ENCODE measurements around the gene PABPC1L. TPM values are rescaled to one million over a fixed set of nuclear protein-coding genes. Genes with fewer than 3 reads are reported as not detected.

PABPC1L gene
- total and polyA plus RNA-seq, 2 donors (not counting 1 experiment from before 2014, with no cell fraction given) = 105 to 295 TPM

- H3K27me3 ChIP-seq (replicated peaks in 1 of 4; ENCODE audit: control extremely low read depth in 1 of 4, control insufficient read depth in 3 of 4, insufficient read depth in 4 of 4, low read length in 3 of 4) = no peaks in the 10 kb centered on the region
- intact Hi-C loops (cut with micrococcal nuclease) = no loop called here
- no peak overlapping the region for H3K4me3 Mint-ChIP-seq
- H3K27me3 Mint-ChIP-seq = no peaks in the 10 kb centered on the region
- no peaks in the 10 kb centered on the region for H3K9me3 Mint-ChIP-seq (ENCODE audit: insufficient read depth)
- no peak overlapping the region for H3K27ac ChIP-seq (ENCODE audit: low read length in 2 of 2)
- ChIA-PET POLR2A (interaction anchor here (1.1 kb wide), 1 partner anchor 12 kb away, joined by 3 read pairs; the partner anchor contains the start of gene YWHAB), CTCF (no interaction called here)
- H3K4me1 ChIP-seq (ENCODE audit: control insufficient read depth in 2 of 2, insufficient read depth in 2 of 2, low read length in 2 of 2) = peaks cover 40 to 47% of the 10 kb centered on the region in 2 donors
- peaks cover 99% of the 10 kb centered on the region for H4K20me1 ChIP-seq (ENCODE audit: control insufficient read depth, insufficient read depth, low read length, poor library complexity, severe bottlenecking)
- peak overlapping the region; percentile 48 for H3K4me2 ChIP-seq (replicated peaks; ENCODE audit: low read depth, low read length, poor library complexity, severe bottlenecking)
- peaks cover 65% of the 10 kb centered on the region for H3K4me1 Mint-ChIP-seq
- WGBS (ENCODE audit: insufficient coverage) = no CpG with 5 or more reads among the region's 1 CpG
- no peaks in the 10 kb centered on the region for H3K9me3 ChIP-seq (ENCODE audit: control extremely low read depth in 1 of 3, control insufficient read depth in 2 of 3, insufficient read depth in 1 of 3, low read length in 2 of 3)
- no peak overlapping the region for H3K9ac ChIP-seq (ENCODE audit: low read length)
- TF ChIP-seq CTCF (IDR thresholded peaks at IDR 0.05) (no peak), EZH2 (IDR thresholded peaks at IDR 0.05; ENCODE audit: borderline replicate concordance, insufficient read depth, low read depth, low read length, poor library complexity, severe bottlenecking) (no peak)
- DNase-seq = no peak
- ATAC-seq (ENCODE audit: low read depth) = no peak
- peaks cover 100% of the 10 kb centered on the region for H3K79me2 ChIP-seq (ENCODE audit: control insufficient read depth, insufficient read depth, low read length)
- no peak overlapping the region for H2AFZ ChIP-seq (ENCODE audit: insufficient read depth, low read depth, low read length, poor library complexity, severe bottlenecking)
- H3K36me3 ChIP-seq (replicated peaks in 1 of 2; ENCODE audit: control extremely low read depth in 1 of 2, control insufficient read depth in 1 of 2, extremely low read depth in 1 of 2, insufficient read depth in 2 of 2, low read length in 1 of 2) = peaks cover 1 to 29% of the 10 kb centered on the region in 2 experiments
- no peak overlapping the region for H3K4me3 ChIP-seq (ENCODE audit: control extremely low read depth in 1 of 5, extremely low read depth in 1 of 5, insufficient read depth in 1 of 5, low read depth in 2 of 5, low read length in 4 of 5)
- peak overlapping the region; percentile 12 for H3K27ac Mint-ChIP-seq
Measured at GRCh38 chr20:44897133-44897532, 12.7 kb upstream of the PABPC1L start.

GRCh38 chr20:44900231-44900854, 9.5 kb upstream of the PABPC1L start:
- H3K27ac Mint-ChIP-seq = peak overlapping the region; percentile 54
- Histone ChIP-seq H3K4me1 (ENCODE audit: control insufficient read depth in 2 of 2, insufficient read depth in 2 of 2, low read length in 2 of 2) (peaks cover 32 to 37% of the 10 kb centered on the region in 2 donors), H3K4me3 (ENCODE audit: control extremely low read depth in 1 of 5, extremely low read depth in 1 of 5, insufficient read depth in 1 of 5, low read depth in 2 of 5, low read length in 4 of 5) (no peak overlapping the region), H3K27me3 (replicated peaks in 1 of 4; ENCODE audit: control extremely low read depth in 1 of 4, control insufficient read depth in 3 of 4, insufficient read depth in 4 of 4, low read length in 3 of 4) (no peaks in the 10 kb centered on the region), H4K20me1 (ENCODE audit: control insufficient read depth, insufficient read depth, low read length, poor library complexity, severe bottlenecking) (peaks cover 99% of the 10 kb centered on the region), H3K27ac (ENCODE audit: low read length in 2 of 2) (no peak overlapping the region), H3K9ac (ENCODE audit: low read length) (no peak overlapping the region), H3K79me2 (ENCODE audit: control insufficient read depth, insufficient read depth, low read length) (peaks cover 74% of the 10 kb centered on the region), H2AFZ (ENCODE audit: insufficient read depth, low read depth, low read length, poor library complexity, severe bottlenecking) (no peak overlapping the region), H3K36me3 (replicated peaks in 1 of 2; ENCODE audit: control extremely low read depth in 1 of 2, control insufficient read depth in 1 of 2, extremely low read depth in 1 of 2, insufficient read depth in 2 of 2, low read length in 1 of 2) (peaks cover 5 to 53% of the 10 kb centered on the region in 2 experiments), H3K9me3 (ENCODE audit: control extremely low read depth in 1 of 3, control insufficient read depth in 2 of 3, insufficient read depth in 1 of 3, low read length in 2 of 3) (no peaks in the 10 kb centered on the region), H3K4me2 (replicated peaks; ENCODE audit: low read depth, low read length, poor library complexity, severe bottlenecking) (no peak overlapping the region)
- CTCF ChIA-PET = no interaction called here
- TF ChIP-seq CTCF (IDR thresholded peaks at IDR 0.05) = no peak
- TF ChIP-seq EZH2 (IDR thresholded peaks at IDR 0.05; ENCODE audit: borderline replicate concordance, insufficient read depth, low read depth, low read length, poor library complexity, severe bottlenecking) = no peak
- no peaks in the 10 kb centered on the region for H3K9me3 Mint-ChIP-seq (ENCODE audit: insufficient read depth)
- 92% methylated on average over 5 of the region's 5 CpGs for whole genome bisulfite sequencing (ENCODE audit: insufficient coverage)
- peaks cover 46% of the 10 kb centered on the region for H3K4me1 Mint-ChIP-seq
- intact Hi-C loops (cut with micrococcal nuclease) = no loop called here
- POLR2A ChIA-PET = no interaction called here
- H3K4me3 Mint-ChIP-seq = no peak overlapping the region
- ATAC-seq (ENCODE audit: low read depth) = no peak
- DNase-seq = no peak
- no peaks in the 10 kb centered on the region for H3K27me3 Mint-ChIP-seq
